Stromal cell of bone marrow (primary cell): ENCODE measurements around the gene SMO.

Experiments used
- DNase-seq: peaks from one replicate; pipeline ENCODE4 v3.0.0-alpha.2; 2012; ENCODE audit warnings: low read depth

The SMO gene

GRCh38 chr7:129188372-129188891 is at the start of gene SMO:
Gene SMO, plus strand, starts transcription at chr7:129188633. Its CDS starts 519 bp downstream, at chr7:129189152.
- DNase-seq = no peak

GRCh38 chr7:129143724-129144094 is 44.7 kb upstream of the SMO start:
- DNase-seq = no peak

- peak; percentile 25 for DNase-seq
Observed at GRCh38 chr7:129144095-129144833, 44.2 kb upstream of the SMO start, which contains the start of gene TSPAN33. Gene TSPAN33, plus strand, starts transcription at chr7:129144707. Its CDS starts 274 bp downstream, at chr7:129144981.

GRCh38 chr7:129144834-129145668 is 43.4 kb upstream of the SMO start:
- DNase-seq = no peak

- DNase-seq = no peak
Observed at GRCh38 chr7:129146237-129146979, 42.0 kb upstream of the SMO start.

- no peak for DNase-seq
Observed at GRCh38 chr7:129147731-129148130, 40.7 kb upstream of the SMO start.

GRCh38 chr7:129149511-129149910 is 38.9 kb upstream of the SMO start:
- DNase-seq = no peak

GRCh38 chr7:129150199-129150996 is 38.0 kb upstream of the SMO start:
- no peak for DNase-seq

GRCh38 chr7:129157651-129158050 is 30.8 kb upstream of the SMO start:
- DNase-seq = no peak

GRCh38 chr7:129159539-129159938 is 28.9 kb upstream of the SMO start:
- DNase-seq = no peak

GRCh38 chr7:129160161-129160905 is 28.1 kb upstream of the SMO start:
- no peak for DNase-seq

GRCh38 chr7:129161524-129162225 is 26.8 kb upstream of the SMO start:
- no peak for DNase-seq

- no peak for DNase-seq
Observed at GRCh38 chr7:129162732-129163131, 25.7 kb upstream of the SMO start.

GRCh38 chr7:129163875-129164544 is 24.4 kb upstream of the SMO start:
- peak; percentile 47 for DNase-seq

GRCh38 chr7:129166745-129167144 is 21.7 kb upstream of the SMO start:
- DNase-seq = no peak

GRCh38 chr7:129167817-129168216 is 20.6 kb upstream of the SMO start:
- DNase-seq = no peak

- DNase-seq = no peak
Observed at GRCh38 chr7:129168231-129169021, 20.0 kb upstream of the SMO start.

GRCh38 chr7:129169171-129169671 is 19.2 kb upstream of the SMO start:
- no peak for DNase-seq
